Right lobe of liver (tissue), 4 donors: ENCODE measurements around the gene CRNN.

Experiments used
- CTCF ChIP-seq, 4 donors: fragments of 200-600 bp in 3 of 4; fragments of 450-650 bp in 1 of 4; IDR thresholded peaks; one replicate each; pipeline versions ENCODE4 v1.5.1 to v1.8.0; 2016 to 2022; ENCODE audit warnings: antibody characterized with exemption in 4 of 4, mild to moderate bottlenecking in 2 of 4
- POLR2A ChIP-seq: fragments of 450-650 bp; IDR thresholded peaks from one replicate; pipeline ENCODE4 v1.6.1; 2017; ENCODE audit warnings: antibody characterized with exemption, mild to moderate bottlenecking
- donor health status: DM: no; HTN: no; CAD: no.
- donor health status: DM: no; HTN: no; CAD: no.
- donor health status: DM: no; HTN: yes; CAD: no.

- TF ChIP-seq CTCF (IDR thresholded peaks at IDR 0.05) (no peak), POLR2A (no peak)
These were observed 48.6 kb upstream of the CRNN start for GRCh38 chr1:152462636-152463035.
